ENCODE results near the gene CREBBP. TPM values are rescaled to one million over a fixed set of nuclear protein-coding genes. Genes with fewer than 3 reads are reported as not detected.

CREBBP gene
- polyA plus RNA-seq, 1 of the 3 experiments (the other 2 are of a cell fraction) = 5.7 TPM

DNA sequence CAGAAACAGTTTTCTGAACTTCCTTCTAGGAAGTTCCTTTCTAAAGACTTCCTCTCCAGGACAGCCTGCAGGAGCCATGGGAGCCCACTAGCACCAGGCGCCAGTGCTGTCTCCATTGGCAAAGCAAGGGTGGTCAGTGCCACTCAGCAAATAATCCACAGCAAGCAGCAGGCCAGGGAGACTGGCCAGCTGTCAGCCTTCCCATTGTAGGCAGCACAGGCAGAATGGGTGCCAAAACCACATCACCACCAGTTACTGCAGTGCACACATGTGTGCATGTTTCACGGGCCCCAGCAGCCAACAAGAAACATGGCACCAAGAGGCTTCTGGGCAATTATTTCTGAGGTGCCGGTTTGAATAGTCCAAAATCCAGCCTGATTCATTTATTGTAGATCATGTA, 199.3 kb downstream of the CREBBP start:
- Histone ChIP-seq H3K9me2 (no peaks in the 10 kb centered on the region), H3K4me2 (no peak overlapping the region), H3F3A (replicated peaks; ENCODE audit: insufficient read depth) (no peaks in the 10 kb centered on the region), H3K9me3 (no peaks in the 10 kb centered on the region), H3K36me3 (replicated peaks in 1 of 2; ENCODE audit: control insufficient read depth in 1 of 2, insufficient read depth in 2 of 2, low read length in 1 of 2) (peaks cover 44% of the 10 kb centered on the region in 2 experiments), H4K20me1 (ENCODE audit: insufficient read depth) (no peaks in the 10 kb centered on the region), H3K79me2 (ENCODE audit: insufficient read depth) (no peaks in the 10 kb centered on the region), H3K9ac (no peak overlapping the region), H3K27ac (ENCODE audit: low read depth in 2 of 2, low read length in 1 of 2) (no peak overlapping the region), H2AFZ (ENCODE audit: low read depth) (no peak overlapping the region), H3K27me3 (ENCODE audit: insufficient read depth) (no peaks in the 10 kb centered on the region), H3K4me3 (ENCODE audit: low read depth in 2 of 2, low read length in 1 of 2) (no peak overlapping the region), H3K4me1 (ENCODE audit: control insufficient read depth in 1 of 2, insufficient read depth in 2 of 2, low read depth in 1 of 2, low read length in 1 of 2) (no peaks in the 10 kb centered on the region)
- TF ChIP-seq EP300 (IDR thresholded peaks at IDR 0.05; ENCODE audit: borderline replicate concordance in 1 of 2, low read depth in 1 of 2, low read length in 1 of 2) = no peak
- TF ChIP-seq FOXJ3 (CRISPR knock-in tag; IDR thresholded peaks at IDR 0.05) = no peak
- no peak for TF ChIP-seq CHD2 (IDR thresholded peaks at IDR 0.05; ENCODE audit: low read length, partially characterized antibody)
- TF ChIP-seq FOXM1 (IDR thresholded peaks at IDR 0.05; ENCODE audit: low read depth) = no peak
- TF ChIP-seq, protein P1, sequence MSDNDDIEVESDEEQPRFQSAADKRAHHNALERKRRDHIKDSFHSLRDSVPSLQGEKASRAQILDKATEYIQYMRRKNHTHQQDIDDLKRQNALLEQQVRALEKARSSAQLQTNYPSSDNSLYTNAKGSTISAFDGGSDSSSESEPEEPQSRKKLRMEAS (IDR thresholded peaks at IDR 0.05; ENCODE audit: low read depth) = no peak
- TF ChIP-seq EZH2phosphoT487 (IDR thresholded peaks at IDR 0.05; ENCODE audit: borderline replicate concordance, low read depth) = no peak
- no peak for TF ChIP-seq RXRA (IDR thresholded peaks at IDR 0.05; ENCODE audit: borderline replicate concordance, low read depth)
- TF ChIP-seq, protein P2, sequence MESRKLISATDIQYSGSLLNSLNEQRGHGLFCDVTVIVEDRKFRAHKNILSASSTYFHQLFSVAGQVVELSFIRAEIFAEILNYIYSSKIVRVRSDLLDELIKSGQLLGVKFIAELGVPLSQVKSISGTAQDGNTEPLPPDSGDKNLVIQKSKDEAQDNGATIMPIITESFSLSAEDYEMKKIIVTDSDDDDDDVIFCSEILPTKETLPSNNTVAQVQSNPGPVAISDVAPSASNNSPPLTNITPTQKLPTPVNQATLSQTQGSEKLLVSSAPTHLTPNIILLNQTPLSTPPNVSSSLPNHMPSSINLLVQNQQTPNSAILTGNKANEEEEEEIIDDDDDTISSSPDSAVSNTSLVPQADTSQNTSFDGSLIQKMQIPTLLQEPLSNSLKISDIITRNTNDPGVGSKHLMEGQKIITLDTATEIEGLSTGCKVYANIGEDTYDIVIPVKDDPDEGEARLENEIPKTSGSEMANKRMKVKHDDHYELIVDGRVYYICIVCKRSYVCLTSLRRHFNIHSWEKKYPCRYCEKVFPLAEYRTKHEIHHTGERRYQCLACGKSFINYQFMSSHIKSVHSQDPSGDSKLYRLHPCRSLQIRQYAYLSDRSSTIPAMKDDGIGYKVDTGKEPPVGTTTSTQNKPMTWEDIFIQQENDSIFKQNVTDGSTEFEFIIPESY (IDR thresholded peaks at IDR 0.05; ENCODE audit: borderline replicate concordance, low read depth) = no peak
- no peak for TF ChIP-seq TEAD4 (IDR thresholded peaks at IDR 0.05; ENCODE audit: borderline replicate concordance, insufficient read depth)
- ChIA-PET POLR2A (no interaction called here), CTCF (interaction anchor here (2.6 kb wide), 1 partner anchor 10 kb away, joined by 11 read pairs; no protein-coding TSS in a partner anchor)
- WGBS (ENCODE audit: low lambda C conversion rate) = 98% methylated on average over 3 of the region's 3 CpGs
- no peak for DNase-seq

DNA sequence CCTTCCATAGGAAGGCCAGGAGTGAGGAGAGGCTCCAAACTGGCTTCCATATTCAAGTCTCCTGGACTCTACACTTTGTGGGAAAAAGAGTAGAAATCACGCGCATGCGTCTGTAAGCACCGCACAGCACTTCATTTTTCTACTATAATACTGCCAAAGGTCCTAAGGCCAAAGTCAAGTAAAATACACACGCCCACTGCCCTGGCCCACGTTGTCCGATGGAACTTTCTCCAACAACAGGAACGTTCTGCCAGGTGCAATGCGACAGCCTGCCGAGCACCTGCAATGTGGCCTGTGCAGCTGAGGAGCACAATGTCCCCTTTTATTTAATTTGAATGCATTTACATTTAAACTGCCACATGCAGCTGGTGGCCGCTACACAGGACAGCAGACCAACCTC, 202.5 kb downstream of the CREBBP start:
- CTCF ChIA-PET = interaction anchor here (1.6 kb wide), 1 partner anchor 13 kb away, joined by 10 read pairs; no protein-coding TSS in a partner anchor
- H3K9me2 ChIP-seq = no peaks in the 10 kb centered on the region
- H3K9ac ChIP-seq = no peak overlapping the region
- no peak for DNase-seq
- H3K4me3 ChIP-seq (ENCODE audit: low read depth in 2 of 2, low read length in 1 of 2) = no peak overlapping the region
- no peaks in the 10 kb centered on the region for H3K27me3 ChIP-seq (ENCODE audit: insufficient read depth)
- no peaks in the 10 kb centered on the region for H3K4me1 ChIP-seq (ENCODE audit: control insufficient read depth in 1 of 2, insufficient read depth in 2 of 2, low read depth in 1 of 2, low read length in 1 of 2)
- POLR2A ChIA-PET = no interaction called here
- TF ChIP-seq, protein P3, sequence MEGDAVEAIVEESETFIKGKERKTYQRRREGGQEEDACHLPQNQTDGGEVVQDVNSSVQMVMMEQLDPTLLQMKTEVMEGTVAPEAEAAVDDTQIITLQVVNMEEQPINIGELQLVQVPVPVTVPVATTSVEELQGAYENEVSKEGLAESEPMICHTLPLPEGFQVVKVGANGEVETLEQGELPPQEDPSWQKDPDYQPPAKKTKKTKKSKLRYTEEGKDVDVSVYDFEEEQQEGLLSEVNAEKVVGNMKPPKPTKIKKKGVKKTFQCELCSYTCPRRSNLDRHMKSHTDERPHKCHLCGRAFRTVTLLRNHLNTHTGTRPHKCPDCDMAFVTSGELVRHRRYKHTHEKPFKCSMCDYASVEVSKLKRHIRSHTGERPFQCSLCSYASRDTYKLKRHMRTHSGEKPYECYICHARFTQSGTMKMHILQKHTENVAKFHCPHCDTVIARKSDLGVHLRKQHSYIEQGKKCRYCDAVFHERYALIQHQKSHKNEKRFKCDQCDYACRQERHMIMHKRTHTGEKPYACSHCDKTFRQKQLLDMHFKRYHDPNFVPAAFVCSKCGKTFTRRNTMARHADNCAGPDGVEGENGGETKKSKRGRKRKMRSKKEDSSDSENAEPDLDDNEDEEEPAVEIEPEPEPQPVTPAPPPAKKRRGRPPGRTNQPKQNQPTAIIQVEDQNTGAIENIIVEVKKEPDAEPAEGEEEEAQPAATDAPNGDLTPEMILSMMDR (IDR thresholded peaks at IDR 0.05) = no peak
- TF ChIP-seq, protein P4, sequence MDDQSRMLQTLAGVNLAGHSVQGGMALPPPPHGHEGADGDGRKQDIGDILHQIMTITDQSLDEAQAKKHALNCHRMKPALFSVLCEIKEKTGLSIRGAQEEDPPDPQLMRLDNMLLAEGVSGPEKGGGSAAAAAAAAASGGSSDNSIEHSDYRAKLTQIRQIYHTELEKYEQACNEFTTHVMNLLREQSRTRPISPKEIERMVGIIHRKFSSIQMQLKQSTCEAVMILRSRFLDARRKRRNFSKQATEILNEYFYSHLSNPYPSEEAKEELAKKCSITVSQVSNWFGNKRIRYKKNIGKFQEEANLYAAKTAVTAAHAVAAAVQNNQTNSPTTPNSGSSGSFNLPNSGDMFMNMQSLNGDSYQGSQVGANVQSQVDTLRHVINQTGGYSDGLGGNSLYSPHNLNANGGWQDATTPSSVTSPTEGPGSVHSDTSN (IDR thresholded peaks at IDR 0.05) = no peak
- TF ChIP-seq, protein P2 (IDR thresholded peaks at IDR 0.05; ENCODE audit: borderline replicate concordance, low read depth) = no peak
- no peak for TF ChIP-seq CHD2 (IDR thresholded peaks at IDR 0.05; ENCODE audit: low read length, partially characterized antibody)
- no peak for TF ChIP-seq TEAD4 (IDR thresholded peaks at IDR 0.05; ENCODE audit: borderline replicate concordance, insufficient read depth)
- H4K20me1 ChIP-seq (ENCODE audit: insufficient read depth) = no peaks in the 10 kb centered on the region
- no peak overlapping the region for H3K27ac ChIP-seq (ENCODE audit: low read depth in 2 of 2, low read length in 1 of 2)
- 94% methylated on average over 11 of the region's 11 CpGs for WGBS (ENCODE audit: low lambda C conversion rate)
- H3K79me2 ChIP-seq (ENCODE audit: insufficient read depth) = no peaks in the 10 kb centered on the region
- no peaks in the 10 kb centered on the region for H3K9me3 ChIP-seq
- H3K36me3 ChIP-seq (replicated peaks in 1 of 2; ENCODE audit: control insufficient read depth in 1 of 2, insufficient read depth in 2 of 2, low read length in 1 of 2) = peaks cover 33 to 45% of the 10 kb centered on the region in 2 experiments
- no peak overlapping the region for H3K4me2 ChIP-seq
- no peak overlapping the region for H2AFZ ChIP-seq (ENCODE audit: low read depth)
- no peaks in the 10 kb centered on the region for H3F3A ChIP-seq (replicated peaks; ENCODE audit: insufficient read depth)
